KMS-11 (cell line): ENCODE data around the gene ASPG.

Source experiments
- H2AFZ ChIP-seq: fragments of 200-600 bp; sonication (generic); 2 replicates; pipeline ENCODE4 v1.6.1; 2016; ENCODE audit warnings: antibody characterized with exemption, mixed run types, low read depth
- H3K27ac ChIP-seq: fragments of 200-600 bp; sonication (generic); 2 replicates; pipeline ENCODE4 v1.6.1; 2016; ENCODE audit warnings: mild to moderate bottlenecking, mixed run types
- H3K27me3 ChIP-seq: fragments of 200-600 bp; sonication (generic); 2 replicates; pipeline ENCODE4 v1.6.1; 2017; ENCODE audit warnings: mild to moderate bottlenecking, low read depth, mixed run types, moderate library complexity; ENCODE audit not compliant: insufficient read depth
- H3K36me3 ChIP-seq: fragments of 200-600 bp; sonication (generic); 2 replicates; pipeline ENCODE4 v1.6.1; 2017; ENCODE audit warnings: mild to moderate bottlenecking, mixed run types; ENCODE audit not compliant: insufficient read depth
- H3K4me1 ChIP-seq: fragments of 200-600 bp; sonication (generic); 2 replicates; pipeline ENCODE4 v1.6.1; 2016; ENCODE audit warnings: mild to moderate bottlenecking, low read depth, mixed run types; ENCODE audit not compliant: poor library complexity, severe bottlenecking
- H3K4me2 ChIP-seq: fragments of 200-600 bp; sonication (generic); 2 replicates; pipeline ENCODE4 v1.7.0; 2016; ENCODE audit warnings: mild to moderate bottlenecking, mixed run types
- H3K4me3 ChIP-seq: fragments of 200-600 bp; sonication (generic); IDR thresholded peaks from 2 replicates; pipeline ENCODE4 v1.6.1; 2017; ENCODE audit warnings: low read depth, low read length, mixed read lengths; ENCODE audit not compliant: insufficient read depth
- H3K79me2 ChIP-seq: fragments of 200-600 bp; sonication (generic); 2 replicates; pipeline ENCODE4 v1.6.1; 2016; ENCODE audit warnings: low read depth, mixed run types; ENCODE audit not compliant: insufficient read depth
- H3K9ac ChIP-seq: fragments of 200-600 bp; sonication (generic); 2 replicates; pipeline ENCODE4 v1.6.1; 2016; ENCODE audit warnings: mild to moderate bottlenecking, mixed run types
- H4K20me1 ChIP-seq: fragments of 200-600 bp; sonication (generic); 2 replicates; pipeline ENCODE4 v1.6.1; 2016; ENCODE audit warnings: mild to moderate bottlenecking, mixed run types; ENCODE audit not compliant: insufficient read depth
- TF ChIP-seq, protein P1 (sequence below): fragments of 200-600 bp; sonication (generic); conservative IDR thresholded peaks from 2 replicates; pipeline ENCODE4 v1.6.1; 2017; ENCODE audit warnings: low read depth, mild to moderate bottlenecking, antibody characterized with exemption, low read length, moderate library complexity, mixed read lengths

ASPG gene

GRCh38 chr14:104054222-104054905 is 31.1 kb upstream of the ASPG start:
- Histone ChIP-seq H2AFZ (no peak overlapping the region), H4K20me1 (no peaks in the 10 kb centered on the region), H3K9ac (no peak overlapping the region), H3K79me2 (no peaks in the 10 kb centered on the region), H3K4me2 (no peak overlapping the region), H3K36me3 (no peaks in the 10 kb centered on the region), H3K27me3 (no peaks in the 10 kb centered on the region), H3K4me1 (no peaks in the 10 kb centered on the region), H3K27ac (no peak overlapping the region), H3K4me3 (no peak overlapping the region)
- TF ChIP-seq, protein P1, sequence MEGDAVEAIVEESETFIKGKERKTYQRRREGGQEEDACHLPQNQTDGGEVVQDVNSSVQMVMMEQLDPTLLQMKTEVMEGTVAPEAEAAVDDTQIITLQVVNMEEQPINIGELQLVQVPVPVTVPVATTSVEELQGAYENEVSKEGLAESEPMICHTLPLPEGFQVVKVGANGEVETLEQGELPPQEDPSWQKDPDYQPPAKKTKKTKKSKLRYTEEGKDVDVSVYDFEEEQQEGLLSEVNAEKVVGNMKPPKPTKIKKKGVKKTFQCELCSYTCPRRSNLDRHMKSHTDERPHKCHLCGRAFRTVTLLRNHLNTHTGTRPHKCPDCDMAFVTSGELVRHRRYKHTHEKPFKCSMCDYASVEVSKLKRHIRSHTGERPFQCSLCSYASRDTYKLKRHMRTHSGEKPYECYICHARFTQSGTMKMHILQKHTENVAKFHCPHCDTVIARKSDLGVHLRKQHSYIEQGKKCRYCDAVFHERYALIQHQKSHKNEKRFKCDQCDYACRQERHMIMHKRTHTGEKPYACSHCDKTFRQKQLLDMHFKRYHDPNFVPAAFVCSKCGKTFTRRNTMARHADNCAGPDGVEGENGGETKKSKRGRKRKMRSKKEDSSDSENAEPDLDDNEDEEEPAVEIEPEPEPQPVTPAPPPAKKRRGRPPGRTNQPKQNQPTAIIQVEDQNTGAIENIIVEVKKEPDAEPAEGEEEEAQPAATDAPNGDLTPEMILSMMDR: no peak

DNA sequence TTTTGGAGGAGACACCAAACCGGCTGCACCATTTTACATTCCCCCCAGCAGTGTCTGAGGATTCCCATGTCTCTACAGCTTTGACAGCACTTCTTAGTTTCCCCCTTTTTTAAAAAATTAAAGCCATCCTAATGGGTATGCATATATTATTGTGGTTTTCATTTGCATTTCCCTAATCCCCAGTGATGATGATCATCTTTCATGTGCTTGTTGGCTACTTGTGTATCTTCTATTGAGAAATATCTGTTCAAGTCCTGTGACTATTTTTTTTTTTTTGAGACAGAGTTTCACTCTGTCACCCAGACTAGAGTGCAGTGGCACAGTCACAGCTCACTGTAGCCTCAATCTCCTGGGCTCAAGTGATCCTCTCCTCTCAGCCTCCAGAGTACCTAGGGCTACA is 23.2 kb upstream of the ASPG start:
- Histone ChIP-seq H3K4me3 (no peak overlapping the region), H2AFZ (no peak overlapping the region), H3K36me3 (no peaks in the 10 kb centered on the region), H3K27me3 (no peaks in the 10 kb centered on the region), H4K20me1 (no peaks in the 10 kb centered on the region), H3K9ac (no peak overlapping the region), H3K27ac (no peak overlapping the region), H3K79me2 (no peaks in the 10 kb centered on the region), H3K4me2 (no peak overlapping the region), H3K4me1 (no peaks in the 10 kb centered on the region)
- TF ChIP-seq, protein P1: no peak

GRCh38 chr14:104064003-104064402 is 21.5 kb upstream of the ASPG start:
- no peak overlapping the region for H3K27ac ChIP-seq
- H4K20me1 ChIP-seq: no peaks in the 10 kb centered on the region
- H3K4me1 ChIP-seq: no peaks in the 10 kb centered on the region
- no peaks in the 10 kb centered on the region for H3K27me3 ChIP-seq
- no peak overlapping the region for H3K4me3 ChIP-seq
- H3K36me3 ChIP-seq: no peaks in the 10 kb centered on the region
- H3K4me2 ChIP-seq: no peak overlapping the region
- TF ChIP-seq, protein P1: no peak
- no peak overlapping the region for H2AFZ ChIP-seq
- H3K9ac ChIP-seq: no peak overlapping the region
- H3K79me2 ChIP-seq: no peaks in the 10 kb centered on the region

DNA sequence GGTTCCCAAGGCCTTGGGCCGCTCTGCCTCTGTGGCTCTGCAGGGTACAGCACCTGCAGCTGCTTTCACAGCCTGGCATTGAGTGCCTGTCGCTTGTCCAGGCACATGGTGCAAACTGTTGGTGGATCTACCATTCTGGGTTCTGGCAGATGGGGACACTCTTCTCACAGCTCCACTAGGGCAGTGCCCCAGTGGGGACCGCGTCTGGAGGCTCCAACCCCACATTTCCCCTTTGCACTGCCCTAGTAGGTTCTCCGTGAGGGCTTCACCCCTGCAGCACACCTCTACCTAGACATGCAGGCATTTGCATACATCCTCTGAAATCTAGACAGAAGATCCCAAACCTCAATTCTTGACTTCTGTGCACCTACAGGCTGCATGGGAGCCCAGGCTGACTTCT is 19.2 kb upstream of the ASPG start:
- no peaks in the 10 kb centered on the region for H3K4me1 ChIP-seq
- H3K9ac ChIP-seq: no peak overlapping the region
- no peak overlapping the region for H3K27ac ChIP-seq
- H2AFZ ChIP-seq: no peak overlapping the region
- no peak overlapping the region for H3K4me2 ChIP-seq
- H3K36me3 ChIP-seq: no peaks in the 10 kb centered on the region
- no peaks in the 10 kb centered on the region for H3K27me3 ChIP-seq
- no peaks in the 10 kb centered on the region for H4K20me1 ChIP-seq
- no peak overlapping the region for H3K4me3 ChIP-seq
- TF ChIP-seq, protein P1: no peak
- H3K79me2 ChIP-seq: no peaks in the 10 kb centered on the region
